GM12801 (cell line): ENCODE measurements around the gene L3MBTL1.

Experiments used
- CTCF ChIP-seq: IDR thresholded peaks from one replicate; pipeline ENCODE4 v1.5.1; 2011; ENCODE audit warnings: control low read depth; ENCODE audit not compliant: insufficient read length; ENCODE audit errors: extremely low read depth

The L3MBTL1 gene

GRCh38 chr20:43525021-43525420, 17.5 kb downstream of the L3MBTL1 start:
- no peak for TF ChIP-seq CTCF

GRCh38 chr20:43528258-43528875, 20.9 kb downstream of the L3MBTL1 start:
- TF ChIP-seq CTCF, result no peak

- TF ChIP-seq CTCF, result no peak
Measured at GRCh38 chr20:43529051-43529450, 21.6 kb downstream of the L3MBTL1 start.

GRCh38 chr20:43529457-43530153, 22.1 kb downstream of the L3MBTL1 start:
- no peak for TF ChIP-seq CTCF

GRCh38 chr20:43530321-43531090, 23.0 kb downstream of the L3MBTL1 start:
- TF ChIP-seq CTCF, result no peak

DNA sequence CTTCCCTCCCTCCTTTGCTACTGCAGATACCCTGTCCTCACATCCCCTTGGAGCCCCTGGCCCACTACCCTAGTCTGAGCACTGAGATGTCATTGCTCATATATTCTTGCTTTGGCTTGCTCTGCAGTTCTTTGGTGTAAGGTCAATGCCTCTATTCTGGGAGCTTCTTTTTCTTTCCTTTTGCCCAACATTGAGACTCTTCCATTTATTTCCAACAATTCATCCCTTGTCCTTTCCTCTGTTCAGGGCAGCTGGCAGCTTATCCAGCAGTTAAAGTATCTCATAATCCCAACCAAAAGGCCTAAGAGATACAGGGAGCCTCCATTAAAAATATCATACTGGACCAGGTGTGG, 23.6 kb downstream of the L3MBTL1 start:
- no peak for TF ChIP-seq CTCF

GRCh38 chr20:43532416-43533055, 25.0 kb downstream of the L3MBTL1 start:
- no peak for TF ChIP-seq CTCF
